HG02763 (cell line): ENCODE data around the gene SGK1.

Experiments used
- ATAC-seq: cut with Tn5 transposase; IDR thresholded peaks from one replicate; pipeline ENCODE4 v1.9.1; 2021; ENCODE audit warnings: mild to moderate bottlenecking, moderate library complexity; ENCODE audit not compliant: unreplicated experiment

SGK1 gene

DNA sequence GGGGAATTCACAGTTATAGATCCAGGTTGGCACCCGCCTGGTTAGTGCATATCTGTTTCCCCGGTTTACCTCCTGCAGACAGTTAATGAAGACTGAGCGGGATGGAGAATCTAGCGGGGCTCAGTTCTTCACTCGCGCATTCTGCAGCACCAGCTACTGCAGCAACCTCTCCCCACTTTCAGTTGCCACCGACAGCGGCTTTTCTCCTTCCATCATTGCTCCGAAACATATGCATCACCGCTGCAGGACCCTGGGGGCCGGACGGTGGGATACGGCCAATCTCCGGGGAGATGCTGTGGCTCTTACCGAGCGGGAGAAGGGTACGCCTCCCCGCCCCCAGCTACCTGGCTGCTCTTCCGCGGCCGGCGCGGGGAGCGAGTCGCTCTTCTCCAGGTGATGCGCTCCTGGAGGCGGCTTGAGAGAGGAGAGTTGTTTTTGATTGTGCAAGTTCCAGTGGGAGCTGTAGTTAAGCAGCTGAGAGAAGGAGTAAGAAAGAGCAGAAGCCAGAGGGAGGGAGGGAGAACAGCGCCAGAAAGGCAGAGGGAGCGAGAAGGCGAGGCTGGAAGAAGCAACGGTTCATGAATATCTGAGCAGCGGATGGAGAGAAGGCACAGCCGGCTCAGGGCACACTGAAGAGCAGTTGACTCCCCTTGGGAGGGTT, at the start of gene SGK1:
Gene SGK1 (minus strand): TSS at position 642 of the 661 bp plus-strand sequence. CDS start 652 bp downstream, outside the sequence.
- no peak for ATAC-seq

DNA sequence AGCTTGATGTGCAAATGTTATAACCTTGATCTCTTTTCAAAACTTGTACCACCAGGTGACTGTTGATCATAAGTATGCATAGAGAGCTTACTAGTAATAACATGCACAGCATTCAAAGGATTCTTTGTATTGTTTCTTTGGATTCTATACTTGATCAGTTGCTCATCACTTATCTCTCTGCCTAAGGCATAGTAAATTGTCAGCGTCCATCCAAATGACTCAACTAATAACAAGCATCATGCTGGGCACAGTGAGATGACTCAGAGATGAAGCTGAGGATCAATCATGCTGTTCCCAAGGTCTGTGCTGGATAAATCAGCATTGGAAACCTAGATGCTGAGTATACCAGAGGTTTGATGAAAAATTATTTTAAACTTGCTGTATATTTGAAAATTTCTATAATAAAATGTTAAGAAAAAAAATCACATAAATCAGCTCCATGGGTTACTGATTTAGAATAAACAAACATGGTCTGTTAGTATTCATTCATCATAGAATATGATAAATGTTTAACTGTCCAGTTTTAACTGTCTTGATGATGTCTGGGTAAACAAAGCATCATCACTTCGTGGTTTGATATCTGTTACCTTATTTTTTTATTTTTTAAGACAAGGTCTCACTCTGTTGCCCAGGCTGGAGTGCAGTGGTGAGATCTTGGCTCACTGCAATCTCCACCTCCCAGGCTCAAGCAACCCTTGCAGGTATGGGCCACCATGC, 45.6 kb upstream of the SGK1 start:
- no peak for ATAC-seq

GRCh38 chr6:134361011-134361410, 43.1 kb upstream of the SGK1 start:
- ATAC-seq = no peak

DNA sequence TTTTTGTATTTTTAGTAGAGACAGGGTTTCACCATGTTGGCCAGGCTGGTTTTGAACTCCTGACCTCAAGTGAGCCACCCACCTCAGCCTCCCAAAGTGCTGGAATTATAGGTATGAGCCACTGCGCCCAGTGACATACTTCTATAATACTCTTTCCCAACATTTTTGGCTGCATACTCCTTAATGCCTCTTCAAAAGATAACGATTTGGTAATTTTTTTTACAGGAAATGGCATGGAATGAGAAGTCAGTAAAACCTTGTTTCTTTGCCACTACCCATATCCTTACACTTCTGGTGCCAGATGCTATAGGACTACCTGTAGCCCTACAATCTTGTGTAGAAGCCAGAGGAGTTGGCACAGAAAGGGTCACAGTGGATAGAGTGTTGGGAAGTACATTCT, 41.4 kb upstream of the SGK1 start:
- no peak for ATAC-seq

- ATAC-seq = no peak
These were observed 40.4 kb upstream of the SGK1 start for GRCh38 chr6:134358320-134358719.

GRCh38 chr6:134357022-134357487, 39.1 kb upstream of the SGK1 start:
- no peak for ATAC-seq

GRCh38 chr6:134356405-134356804, 38.5 kb upstream of the SGK1 start:
- ATAC-seq = no peak

DNA sequence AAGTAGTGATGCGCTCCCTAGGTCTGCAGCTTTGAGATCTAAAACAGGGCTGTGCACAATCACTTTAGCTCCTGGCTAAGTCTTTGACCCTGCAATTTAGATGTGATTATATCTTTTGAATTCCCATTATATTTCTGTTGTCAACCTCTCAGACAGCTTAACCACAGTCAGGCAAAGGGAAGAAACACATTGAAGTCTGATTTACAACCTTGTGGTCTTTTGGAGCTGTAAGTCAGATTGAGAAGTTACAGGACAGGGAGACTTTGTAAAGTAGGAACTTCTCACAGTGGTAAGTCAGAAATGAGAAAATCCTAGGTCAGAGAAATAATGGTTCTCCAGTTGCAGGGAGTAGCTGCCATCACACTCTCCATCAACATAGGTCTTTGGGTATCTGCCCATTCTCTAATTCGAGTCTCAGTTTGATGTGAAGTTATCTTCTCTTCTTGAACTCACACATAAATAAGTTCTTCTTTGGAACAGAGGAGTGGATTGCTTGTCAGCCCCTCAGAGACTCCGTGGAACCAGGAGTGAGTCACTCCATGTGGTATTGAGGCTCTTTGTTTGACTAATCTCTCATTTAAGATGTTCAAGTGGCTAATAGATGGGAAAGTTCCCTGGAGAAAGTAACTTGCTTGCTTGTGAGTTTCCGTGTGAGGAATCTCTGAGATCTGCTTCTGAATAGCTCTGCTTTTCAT, 35.0 kb upstream of the SGK1 start:
- no peak for ATAC-seq

DNA sequence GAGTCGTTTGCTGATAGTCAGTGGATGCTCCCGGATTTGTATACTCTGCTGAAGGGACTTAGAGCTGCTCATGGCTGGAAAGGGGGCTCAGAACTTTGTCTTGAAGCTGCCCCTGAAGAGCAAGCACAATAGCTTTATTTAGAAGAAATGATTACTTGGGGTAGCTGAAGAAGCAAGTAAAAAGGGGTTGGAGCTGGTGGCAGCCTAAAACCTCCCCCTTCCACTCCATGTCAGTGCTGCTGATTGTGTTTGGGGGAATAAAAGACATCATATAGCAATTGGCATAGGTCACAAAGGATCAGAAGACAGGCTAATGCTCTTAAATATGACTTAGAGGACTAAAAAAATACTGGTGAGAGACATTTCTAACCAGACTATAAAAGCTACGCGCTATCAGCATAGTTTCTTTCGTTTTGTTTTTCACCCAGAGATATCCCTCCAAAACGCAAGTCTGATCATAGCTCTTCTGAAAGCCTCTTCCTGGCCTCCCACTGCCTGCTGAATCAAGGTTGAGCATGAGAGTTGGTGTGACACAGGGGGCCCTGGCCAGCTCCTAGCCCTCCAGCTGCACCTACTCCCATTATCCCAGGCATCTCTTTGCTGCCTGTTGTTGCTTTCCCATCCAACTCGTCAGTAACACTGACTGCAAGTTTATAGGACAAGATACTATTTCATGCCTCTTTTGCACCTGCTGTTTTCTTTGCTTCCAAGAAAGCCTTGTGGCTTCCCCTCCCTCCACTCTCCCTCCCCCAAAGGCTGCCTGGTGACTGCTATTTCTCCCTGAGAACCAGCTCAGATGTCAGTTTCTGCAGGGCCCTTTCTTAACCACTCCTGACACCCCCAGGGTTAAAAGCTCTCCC, 33.9 kb upstream of the SGK1 start:
- ATAC-seq = no peak

DNA sequence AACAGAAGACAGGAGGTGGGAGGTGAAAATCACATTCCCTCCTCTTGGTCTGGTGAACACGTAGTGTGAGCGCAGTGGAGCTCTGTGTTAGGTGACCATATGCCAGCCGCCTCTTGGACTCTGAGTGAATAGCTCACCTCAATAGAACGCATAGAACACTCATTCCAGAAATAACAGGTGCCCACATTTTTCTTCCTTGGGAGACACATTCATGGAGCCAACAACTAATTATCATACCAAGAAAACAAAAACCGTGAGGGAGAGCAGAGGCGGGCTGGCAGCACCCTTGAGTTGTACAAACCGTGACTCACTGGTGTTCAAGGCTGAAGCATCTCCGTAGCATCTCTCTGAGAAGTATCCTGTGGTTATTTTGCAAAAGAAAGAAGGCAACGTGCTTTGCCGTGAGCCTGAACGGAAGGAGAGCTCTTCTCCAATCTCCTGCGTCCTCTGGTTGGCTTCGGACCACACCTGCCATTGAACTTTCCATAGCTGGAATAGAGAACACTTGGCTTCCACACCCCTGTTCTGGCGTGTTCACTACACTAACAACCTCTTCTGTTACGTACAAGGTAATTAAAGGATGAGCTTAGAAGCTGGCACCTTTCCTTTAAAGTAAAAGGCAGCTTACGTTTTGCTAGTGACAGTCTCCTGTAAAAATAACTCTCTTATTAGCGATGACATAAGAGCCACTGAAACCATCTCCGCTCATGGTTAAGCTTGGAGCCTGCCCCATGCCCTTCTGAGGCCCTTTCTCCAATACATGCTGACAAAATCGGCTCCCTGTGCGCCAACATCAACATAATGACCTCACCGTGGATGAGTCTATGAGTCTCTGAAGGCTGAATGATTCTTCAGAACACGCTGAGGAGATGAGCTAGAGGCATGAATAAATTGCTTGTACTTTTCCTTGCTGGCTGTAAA, 30.2 kb upstream of the SGK1 start:
- ATAC-seq = no peak

DNA sequence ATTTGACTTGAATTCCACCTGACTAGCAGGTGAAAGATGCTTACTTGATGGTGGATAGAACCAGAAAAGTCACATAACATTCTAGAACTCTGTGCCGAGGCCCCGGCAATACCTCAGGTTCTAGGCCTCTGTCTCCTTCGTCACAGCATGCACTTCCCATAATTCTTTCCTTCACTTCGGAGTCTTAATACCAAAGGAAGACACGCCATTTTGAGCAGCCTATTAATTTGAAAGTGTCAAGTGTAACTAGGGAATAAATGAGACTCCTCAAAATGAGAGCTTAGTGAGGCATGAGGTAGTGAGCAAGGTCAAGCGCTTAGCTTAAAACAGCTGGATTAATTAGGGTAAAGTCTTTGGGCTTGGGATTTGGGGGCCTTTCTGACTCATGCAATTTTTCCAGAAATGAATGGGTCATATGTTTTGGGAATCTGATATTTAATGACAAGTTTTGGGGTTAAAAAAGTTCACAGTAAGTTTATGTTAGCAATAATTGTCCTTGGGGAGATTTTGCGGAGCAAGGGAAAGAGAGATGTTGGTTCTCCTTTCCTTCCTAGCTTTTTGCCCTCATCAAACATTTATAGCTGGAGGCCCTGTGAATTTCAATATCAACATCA, 29.1 kb upstream of the SGK1 start:
- ATAC-seq = no peak

DNA sequence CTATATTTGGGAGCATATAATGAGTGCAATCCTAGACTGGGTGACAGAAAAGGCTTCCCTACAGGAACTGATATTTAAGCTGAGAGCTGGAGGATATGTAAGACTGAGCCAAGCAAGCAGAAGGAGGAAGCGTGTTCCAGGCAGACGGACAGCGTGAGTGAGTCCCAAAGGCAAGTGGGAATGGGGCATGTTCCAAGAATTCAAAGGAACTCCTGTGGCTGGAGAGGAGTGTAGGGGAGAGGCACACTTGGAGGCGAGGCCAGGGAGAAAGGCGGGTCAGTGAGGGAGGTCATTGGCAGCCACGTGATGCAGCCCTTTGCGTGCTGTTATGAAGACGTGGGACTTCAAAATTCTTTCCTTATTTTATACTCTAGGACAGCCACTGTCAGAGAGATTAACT, 27.9 kb upstream of the SGK1 start:
- no peak for ATAC-seq

- ATAC-seq = no peak
These were observed 25.2 kb upstream of the SGK1 start for GRCh38 chr6:134343066-134343465.

DNA sequence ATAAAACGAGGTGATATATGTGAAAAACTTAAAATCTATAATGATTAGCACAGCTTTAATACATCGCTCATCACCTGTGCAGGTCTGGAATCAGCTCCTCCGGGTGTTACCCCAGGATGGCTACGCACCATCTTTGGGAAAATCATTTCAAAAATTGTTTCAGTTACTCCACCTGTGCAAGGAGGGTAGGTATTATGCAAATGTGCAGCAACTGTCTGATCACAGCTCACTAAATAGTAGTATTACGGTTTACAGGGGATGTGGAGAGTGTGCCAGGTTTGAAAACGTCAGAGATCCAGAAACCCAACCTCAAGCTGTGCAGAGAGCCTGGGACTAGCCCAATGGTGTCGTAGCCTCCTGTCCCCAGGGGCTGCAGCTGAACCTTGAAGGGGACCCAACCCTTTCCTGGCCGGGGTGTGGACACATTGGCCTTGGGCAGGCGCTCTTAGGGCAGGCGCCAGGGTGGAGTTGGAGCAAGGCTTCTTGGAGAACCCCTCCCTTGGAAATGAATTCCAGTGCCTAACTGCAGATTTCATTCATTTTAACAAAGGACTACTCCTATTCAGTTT, 24.2 kb upstream of the SGK1 start:
- no peak for ATAC-seq

GRCh38 chr6:134340179-134340975, 22.5 kb upstream of the SGK1 start:
- no peak for ATAC-seq

GRCh38 chr6:134339216-134339615, 21.3 kb upstream of the SGK1 start:
- no peak for ATAC-seq

GRCh38 chr6:134331256-134331655, 13.3 kb upstream of the SGK1 start:
- no peak for ATAC-seq

GRCh38 chr6:134330555-134330954, 12.6 kb upstream of the SGK1 start:
- no peak for ATAC-seq
